Liver (tissue), 3 donors: ENCODE results near the gene DNAI1.

Experiments used
- CTCF ChIP-seq: fragments of 150-350 bp; IDR thresholded peaks from 2 replicates; pipeline ENCODE4 v1.5.1; 2017; ENCODE audit warnings: improper control_type of control experiment, low read depth, low read length; ENCODE audit not compliant: missing input control
- HNF4G ChIP-seq: IDR thresholded peaks from 2 replicates; pipeline ENCODE4 v1.6.1; 2016; ENCODE audit warnings: antibody characterized with exemption
- JUND ChIP-seq, 2 donors: IDR thresholded peaks; 2 replicates each; pipeline ENCODE4 v1.6.1; 2016; ENCODE audit warnings: antibody characterized with exemption in 2 of 2
- NR2F2 ChIP-seq: IDR thresholded peaks from 2 replicates; pipeline ENCODE4 v1.6.1; 2016; ENCODE audit warnings: antibody characterized with exemption
- TAF1 ChIP-seq: conservative IDR thresholded peaks from 2 replicates; pipeline ENCODE4 v1.6.1; 2016; ENCODE audit warnings: antibody characterized with exemption, mild to moderate bottlenecking
- TF ChIP-seq, protein P1 (sequence below): IDR thresholded peaks from 2 replicates; pipeline ENCODE4 v1.6.1; 2016; ENCODE audit warnings: antibody characterized with exemption, mild to moderate bottlenecking
- donor health status: healthy.
- donor health status: healthy.

- TF ChIP-seq TAF1 (no peak), CTCF (no peak), JUND (IDR thresholded peaks at IDR 0.05) (no peak), NR2F2 (no peak), HNF4G (no peak)
- TF ChIP-seq, protein P1, sequence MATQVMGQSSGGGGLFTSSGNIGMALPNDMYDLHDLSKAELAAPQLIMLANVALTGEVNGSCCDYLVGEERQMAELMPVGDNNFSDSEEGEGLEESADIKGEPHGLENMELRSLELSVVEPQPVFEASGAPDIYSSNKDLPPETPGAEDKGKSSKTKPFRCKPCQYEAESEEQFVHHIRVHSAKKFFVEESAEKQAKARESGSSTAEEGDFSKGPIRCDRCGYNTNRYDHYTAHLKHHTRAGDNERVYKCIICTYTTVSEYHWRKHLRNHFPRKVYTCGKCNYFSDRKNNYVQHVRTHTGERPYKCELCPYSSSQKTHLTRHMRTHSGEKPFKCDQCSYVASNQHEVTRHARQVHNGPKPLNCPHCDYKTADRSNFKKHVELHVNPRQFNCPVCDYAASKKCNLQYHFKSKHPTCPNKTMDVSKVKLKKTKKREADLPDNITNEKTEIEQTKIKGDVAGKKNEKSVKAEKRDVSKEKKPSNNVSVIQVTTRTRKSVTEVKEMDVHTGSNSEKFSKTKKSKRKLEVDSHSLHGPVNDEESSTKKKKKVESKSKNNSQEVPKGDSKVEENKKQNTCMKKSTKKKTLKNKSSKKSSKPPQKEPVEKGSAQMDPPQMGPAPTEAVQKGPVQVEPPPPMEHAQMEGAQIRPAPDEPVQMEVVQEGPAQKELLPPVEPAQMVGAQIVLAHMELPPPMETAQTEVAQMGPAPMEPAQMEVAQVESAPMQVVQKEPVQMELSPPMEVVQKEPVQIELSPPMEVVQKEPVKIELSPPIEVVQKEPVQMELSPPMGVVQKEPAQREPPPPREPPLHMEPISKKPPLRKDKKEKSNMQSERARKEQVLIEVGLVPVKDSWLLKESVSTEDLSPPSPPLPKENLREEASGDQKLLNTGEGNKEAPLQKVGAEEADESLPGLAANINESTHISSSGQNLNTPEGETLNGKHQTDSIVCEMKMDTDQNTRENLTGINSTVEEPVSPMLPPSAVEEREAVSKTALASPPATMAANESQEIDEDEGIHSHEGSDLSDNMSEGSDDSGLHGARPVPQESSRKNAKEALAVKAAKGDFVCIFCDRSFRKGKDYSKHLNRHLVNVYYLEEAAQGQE: no peak
Measured at GRCh38 chr9:34558364-34558763, 99.8 kb downstream of the DNAI1 start.
